ENCODE data around the gene MPPED2.

DNA sequence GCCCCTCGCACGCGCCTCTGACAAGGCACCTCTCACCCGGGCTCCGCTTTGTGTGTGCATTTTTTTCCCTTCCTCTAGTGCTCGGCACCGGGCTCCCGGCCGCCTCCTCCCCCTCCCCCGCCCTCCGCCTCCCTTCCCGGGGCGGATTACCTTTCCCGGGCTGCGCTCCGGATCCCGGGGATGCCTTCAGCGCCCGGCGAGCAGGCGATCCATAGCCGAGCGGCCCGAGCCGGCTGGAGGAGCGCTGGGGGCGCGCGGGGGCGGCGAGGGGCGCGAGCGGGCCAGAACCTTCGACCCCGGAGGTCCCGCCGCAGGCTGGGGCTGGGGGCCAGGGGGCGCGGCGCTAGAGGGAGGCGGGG is 282 bp downstream of the MPPED2 start:
- TF ChIP-seq, protein P1, sequence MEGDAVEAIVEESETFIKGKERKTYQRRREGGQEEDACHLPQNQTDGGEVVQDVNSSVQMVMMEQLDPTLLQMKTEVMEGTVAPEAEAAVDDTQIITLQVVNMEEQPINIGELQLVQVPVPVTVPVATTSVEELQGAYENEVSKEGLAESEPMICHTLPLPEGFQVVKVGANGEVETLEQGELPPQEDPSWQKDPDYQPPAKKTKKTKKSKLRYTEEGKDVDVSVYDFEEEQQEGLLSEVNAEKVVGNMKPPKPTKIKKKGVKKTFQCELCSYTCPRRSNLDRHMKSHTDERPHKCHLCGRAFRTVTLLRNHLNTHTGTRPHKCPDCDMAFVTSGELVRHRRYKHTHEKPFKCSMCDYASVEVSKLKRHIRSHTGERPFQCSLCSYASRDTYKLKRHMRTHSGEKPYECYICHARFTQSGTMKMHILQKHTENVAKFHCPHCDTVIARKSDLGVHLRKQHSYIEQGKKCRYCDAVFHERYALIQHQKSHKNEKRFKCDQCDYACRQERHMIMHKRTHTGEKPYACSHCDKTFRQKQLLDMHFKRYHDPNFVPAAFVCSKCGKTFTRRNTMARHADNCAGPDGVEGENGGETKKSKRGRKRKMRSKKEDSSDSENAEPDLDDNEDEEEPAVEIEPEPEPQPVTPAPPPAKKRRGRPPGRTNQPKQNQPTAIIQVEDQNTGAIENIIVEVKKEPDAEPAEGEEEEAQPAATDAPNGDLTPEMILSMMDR (IDR thresholded peaks at IDR 0.05), result no peak
- no peak for TF ChIP-seq EP300 (IDR thresholded peaks at IDR 0.05)
- no peak for TF ChIP-seq POLR2A (IDR thresholded peaks at IDR 0.05)

Measured in tibial nerve (tissue), 4 donors.